IMR-90 (cell line): ENCODE results near the gene SDC4.

Source experiments
- BHLHE40 ChIP-seq: fragments of 150-350 bp; IDR thresholded peaks from 2 replicates; pipeline ENCODE4 v1.6.1; 2016; ENCODE audit warnings: mild to moderate bottlenecking, low read depth, low read length
- CHD1 ChIP-seq: IDR thresholded peaks from 2 replicates; pipeline ENCODE4 v1.6.1; 2012; ENCODE audit warnings: low read depth, low read length, improper control_type of control experiment
- FOS ChIP-seq: fragments of 150-350 bp; IDR thresholded peaks from 2 replicates; pipeline ENCODE4 v1.6.1; 2016; ENCODE audit warnings: low read depth, low read length
- MAZ ChIP-seq: IDR thresholded peaks from 2 replicates; pipeline ENCODE4 v1.6.1; 2012; ENCODE audit warnings: low read depth, mild to moderate bottlenecking, low read length, improper control_type of control experiment, moderate library complexity, borderline replicate concordance
- MXI1 ChIP-seq: IDR thresholded peaks from 2 replicates; pipeline ENCODE4 v1.6.1; 2012; ENCODE audit warnings: low read depth, mild to moderate bottlenecking, low read length, moderate library complexity, borderline replicate concordance
- POLR2A ChIP-seq: IDR thresholded peaks from 2 replicates; pipeline ENCODE4 v1.6.1; 2012; ENCODE audit warnings: mild to moderate bottlenecking, low read depth, low read length
- RAD21 ChIP-seq: IDR thresholded peaks from 2 replicates; pipeline ENCODE4 v1.6.1; 2012; ENCODE audit warnings: low read length, improper control_type of control experiment
- RFX5 ChIP-seq: IDR thresholded peaks from 2 replicates; pipeline ENCODE4 v1.8.0; 2012; ENCODE audit warnings: low read depth, mild to moderate bottlenecking, low read length, moderate library complexity
- TF ChIP-seq, protein P1 (sequence below): conservative IDR thresholded peaks from 2 replicates; pipeline ENCODE4 v1.5.1; 2012; ENCODE audit warnings: mild to moderate bottlenecking, low read depth, low read length, improper control_type of control experiment
- TF ChIP-seq, protein P2 (sequence below): fragments of 150-350 bp; IDR thresholded peaks from 2 replicates; pipeline ENCODE4 v1.6.1; 2016; ENCODE audit warnings: low read depth, mild to moderate bottlenecking, low read length, moderate library complexity, borderline replicate concordance

DNA sequence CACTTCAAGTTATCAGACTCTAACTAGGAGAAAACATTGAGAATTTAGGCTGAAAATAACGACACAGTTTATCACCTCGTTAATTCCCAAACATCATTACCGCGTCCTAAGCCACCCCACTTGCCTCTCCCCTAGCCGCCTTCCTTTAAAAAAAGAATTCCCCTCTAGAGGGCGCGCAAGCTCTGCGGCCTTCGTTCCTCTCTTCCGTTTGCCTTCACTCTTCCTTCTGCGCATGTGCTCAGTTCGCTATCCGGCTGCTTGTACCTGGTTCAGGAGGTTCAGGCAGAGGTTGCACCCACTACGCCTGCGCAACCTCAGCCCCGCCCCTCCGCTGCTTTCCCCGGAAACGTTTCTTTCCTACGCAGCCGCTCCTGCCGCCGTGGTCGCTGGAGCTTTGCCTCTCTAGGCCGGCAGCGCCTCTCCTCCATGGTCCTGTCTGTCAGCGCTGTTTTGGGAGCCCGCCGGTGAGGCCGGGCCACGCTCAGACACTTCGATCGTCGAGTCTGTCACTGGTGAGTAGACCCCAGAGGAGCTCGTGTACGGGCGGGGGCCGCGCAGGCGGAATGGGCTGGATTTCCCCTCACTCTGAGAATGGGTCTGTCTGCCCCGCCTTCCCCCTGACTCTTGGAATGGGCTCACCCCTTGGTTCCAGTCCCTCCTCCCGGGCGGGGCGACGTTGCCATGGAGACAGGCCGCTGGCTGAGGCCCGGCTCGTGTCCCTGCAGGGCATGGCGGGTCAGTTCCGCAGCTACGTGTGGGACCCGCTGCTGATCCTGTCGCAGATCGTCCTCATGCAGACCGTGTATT, 14.8 kb upstream of the SDC4 start, which contains the start of gene SYS1:
- TF ChIP-seq, protein P1, sequence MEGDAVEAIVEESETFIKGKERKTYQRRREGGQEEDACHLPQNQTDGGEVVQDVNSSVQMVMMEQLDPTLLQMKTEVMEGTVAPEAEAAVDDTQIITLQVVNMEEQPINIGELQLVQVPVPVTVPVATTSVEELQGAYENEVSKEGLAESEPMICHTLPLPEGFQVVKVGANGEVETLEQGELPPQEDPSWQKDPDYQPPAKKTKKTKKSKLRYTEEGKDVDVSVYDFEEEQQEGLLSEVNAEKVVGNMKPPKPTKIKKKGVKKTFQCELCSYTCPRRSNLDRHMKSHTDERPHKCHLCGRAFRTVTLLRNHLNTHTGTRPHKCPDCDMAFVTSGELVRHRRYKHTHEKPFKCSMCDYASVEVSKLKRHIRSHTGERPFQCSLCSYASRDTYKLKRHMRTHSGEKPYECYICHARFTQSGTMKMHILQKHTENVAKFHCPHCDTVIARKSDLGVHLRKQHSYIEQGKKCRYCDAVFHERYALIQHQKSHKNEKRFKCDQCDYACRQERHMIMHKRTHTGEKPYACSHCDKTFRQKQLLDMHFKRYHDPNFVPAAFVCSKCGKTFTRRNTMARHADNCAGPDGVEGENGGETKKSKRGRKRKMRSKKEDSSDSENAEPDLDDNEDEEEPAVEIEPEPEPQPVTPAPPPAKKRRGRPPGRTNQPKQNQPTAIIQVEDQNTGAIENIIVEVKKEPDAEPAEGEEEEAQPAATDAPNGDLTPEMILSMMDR: peak; percentile 98
- peak; percentile 84 for TF ChIP-seq RAD21
- TF ChIP-seq RFX5: no peak; the same call in 1 of the 2 replicates
- TF ChIP-seq POLR2A: peak; percentile 97
- TF ChIP-seq FOS: no peak
- TF ChIP-seq BHLHE40: peak; percentile 79
- TF ChIP-seq, protein P2, sequence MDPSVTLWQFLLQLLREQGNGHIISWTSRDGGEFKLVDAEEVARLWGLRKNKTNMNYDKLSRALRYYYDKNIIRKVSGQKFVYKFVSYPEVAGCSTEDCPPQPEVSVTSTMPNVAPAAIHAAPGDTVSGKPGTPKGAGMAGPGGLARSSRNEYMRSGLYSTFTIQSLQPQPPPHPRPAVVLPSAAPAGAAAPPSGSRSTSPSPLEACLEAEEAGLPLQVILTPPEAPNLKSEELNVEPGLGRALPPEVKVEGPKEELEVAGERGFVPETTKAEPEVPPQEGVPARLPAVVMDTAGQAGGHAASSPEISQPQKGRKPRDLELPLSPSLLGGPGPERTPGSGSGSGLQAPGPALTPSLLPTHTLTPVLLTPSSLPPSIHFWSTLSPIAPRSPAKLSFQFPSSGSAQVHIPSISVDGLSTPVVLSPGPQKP: no peak
- peak; percentile 98 for TF ChIP-seq MXI1
- TF ChIP-seq MAZ: peak; percentile 95
- TF ChIP-seq CHD1: no peak
